GM12878 (cell line): ENCODE data around the gene PKLR. TPM values are rescaled to one million over a fixed set of nuclear protein-coding genes. Genes with fewer than 3 reads are reported as not detected.

Experiments
- CBX3 ChIP-seq: fragments of 200-600 bp; sonication (generic); IDR thresholded peaks from 2 replicates; pipeline ENCODE4 v1.6.1; 2016; ENCODE audit warnings: low read depth, borderline replicate concordance
- CTCF ChIP-seq, 3 experiments: IDR thresholded peaks in 2 of 3; conservative IDR thresholded peaks in 1 of 3; 2 replicates each; pipeline ENCODE4 v1.5.1; 2011; ENCODE audit warnings: low read depth in 3 of 3, low read length in 3 of 3, mild to moderate bottlenecking in 3 of 3, control low read depth in 2 of 3, moderate library complexity in 2 of 3, inconsistent platforms in 1 of 3, mixed read lengths in 1 of 3; ENCODE audit not compliant: control insufficient read depth in 2 of 3, insufficient read depth in 1 of 3; ENCODE audit errors: extremely low read depth in 1 of 3
- HDAC6 ChIP-seq: fragments of 200-600 bp; sonication (generic); IDR thresholded peaks from one replicate; pipeline ENCODE4 v1.8.0; 2017; ENCODE audit warnings: antibody characterized with exemption; ENCODE audit not compliant: unreplicated experiment
- IRF4 ChIP-seq: IDR thresholded peaks from 2 replicates; pipeline ENCODE4 v1.6.1; 2011; ENCODE audit warnings: low read depth, low read length
- LARP7 ChIP-seq: fragments of 450-650 bp; IDR thresholded peaks from 2 replicates; pipeline ENCODE4 v1.6.1; 2017; ENCODE audit warnings: mild to moderate bottlenecking
- MEF2B ChIP-seq: fragments of 450-650 bp; IDR thresholded peaks from 2 replicates; pipeline ENCODE4 v1.6.1; 2018; ENCODE audit warnings: mild to moderate bottlenecking, moderate library complexity; ENCODE audit not compliant: partially characterized antibody, poor library complexity, severe bottlenecking
- MLLT1 ChIP-seq: fragments of 450-650 bp; IDR thresholded peaks from 2 replicates; pipeline ENCODE4 v1.6.1; 2016; ENCODE audit warnings: mild to moderate bottlenecking
- RB1 ChIP-seq: fragments of 450-650 bp; formaldehyde crosslinking; IDR thresholded peaks from 2 replicates; pipeline ENCODE4 v1.6.1; 2017; ENCODE audit warnings: mild to moderate bottlenecking, borderline replicate concordance
- RCOR1 ChIP-seq: conservative IDR thresholded peaks from 2 replicates; pipeline ENCODE4 v1.6.1; 2012; ENCODE audit warnings: low read depth, low read length, improper control_type of control experiment
- ZBED1 ChIP-seq: IDR thresholded peaks from 2 replicates; pipeline ENCODE4 v1.6.1; 2016; ENCODE audit warnings: borderline replicate concordance
- ZNF24 ChIP-seq: fragments of 450-650 bp; IDR thresholded peaks from 2 replicates; pipeline ENCODE4 v1.6.1; 2017; ENCODE audit warnings: antibody characterized with exemption, mild to moderate bottlenecking
- ZSCAN29 ChIP-seq: fragments of 450-650 bp; IDR thresholded peaks from 2 replicates; pipeline ENCODE4 v1.6.1; 2017; ENCODE audit warnings: mild to moderate bottlenecking, moderate library complexity
- polyA plus RNA-seq, 11 experiments: library from polyadenylated mRNA; depleted of rRNA in 4 of 11; unstranded in 6 of 11; stranded (reverse) in 5 of 11; fragments of >200 nt; fragmentation: Nextera tagmentation in 4 of 11; fragmentation: Illumina TruSeq in 1 of 11; extraction: Ambion mirVana in 4 of 11; extraction: Trizol in 1 of 11; gene quantifications; 1 replicate in 1 of 11; 2 replicates in 10 of 11; pipeline versions ENCODE4 v1.2.1 to v1.2.3, GENCODE V29; 2011 to 2016; ENCODE audit warnings: inconsistent platforms in 2 of 11, missing spikeins in 2 of 11, low read depth in 1 of 11
- total RNA-seq, 4 experiments: library from RNA; depleted of rRNA in 3 of 4; stranded (reverse); fragments of >200 nt in 3 of 4; fragmentation: Illumina TruSeq in 1 of 4; extraction: Trizol in 1 of 4; gene quantifications; 2 replicates each; pipeline versions ENCODE4 v1.2.1 to v1.2.3, GENCODE V29; 2013 to 2021
- TF ChIP-seq, protein P1 (sequence below): fragments of 150-350 bp; IDR thresholded peaks from 2 replicates; pipeline ENCODE4 v1.6.1; 2016; ENCODE audit warnings: low read depth, low read length
- TF ChIP-seq, protein P2 (sequence below): IDR thresholded peaks from 2 replicates; pipeline ENCODE4 v1.6.1; 2012; ENCODE audit warnings: low read depth, low read length, improper control_type of control experiment
- TF ChIP-seq, protein P3 (sequence below): fragments of 450-650 bp; conservative IDR thresholded peaks from 2 replicates; pipeline ENCODE4 v1.6.1; 2017; ENCODE audit warnings: mild to moderate bottlenecking, moderate library complexity

Gene PKLR
- total and polyA plus RNA-seq, 10 of the 15 experiments (the other 5 are each of a cell fraction or from before 2014, with no cell fraction given), result 0.04 to 0.15 (median 0.08) TPM; not detected in 7

GRCh38 chr1:155308493-155309422 is 7.5 kb upstream of the PKLR start, which contains the start of gene FDPS (continued):
- peak; percentile 18; the same call in 1 of the 2 replicates for TF ChIP-seq MLLT1
- TF ChIP-seq, protein P1, sequence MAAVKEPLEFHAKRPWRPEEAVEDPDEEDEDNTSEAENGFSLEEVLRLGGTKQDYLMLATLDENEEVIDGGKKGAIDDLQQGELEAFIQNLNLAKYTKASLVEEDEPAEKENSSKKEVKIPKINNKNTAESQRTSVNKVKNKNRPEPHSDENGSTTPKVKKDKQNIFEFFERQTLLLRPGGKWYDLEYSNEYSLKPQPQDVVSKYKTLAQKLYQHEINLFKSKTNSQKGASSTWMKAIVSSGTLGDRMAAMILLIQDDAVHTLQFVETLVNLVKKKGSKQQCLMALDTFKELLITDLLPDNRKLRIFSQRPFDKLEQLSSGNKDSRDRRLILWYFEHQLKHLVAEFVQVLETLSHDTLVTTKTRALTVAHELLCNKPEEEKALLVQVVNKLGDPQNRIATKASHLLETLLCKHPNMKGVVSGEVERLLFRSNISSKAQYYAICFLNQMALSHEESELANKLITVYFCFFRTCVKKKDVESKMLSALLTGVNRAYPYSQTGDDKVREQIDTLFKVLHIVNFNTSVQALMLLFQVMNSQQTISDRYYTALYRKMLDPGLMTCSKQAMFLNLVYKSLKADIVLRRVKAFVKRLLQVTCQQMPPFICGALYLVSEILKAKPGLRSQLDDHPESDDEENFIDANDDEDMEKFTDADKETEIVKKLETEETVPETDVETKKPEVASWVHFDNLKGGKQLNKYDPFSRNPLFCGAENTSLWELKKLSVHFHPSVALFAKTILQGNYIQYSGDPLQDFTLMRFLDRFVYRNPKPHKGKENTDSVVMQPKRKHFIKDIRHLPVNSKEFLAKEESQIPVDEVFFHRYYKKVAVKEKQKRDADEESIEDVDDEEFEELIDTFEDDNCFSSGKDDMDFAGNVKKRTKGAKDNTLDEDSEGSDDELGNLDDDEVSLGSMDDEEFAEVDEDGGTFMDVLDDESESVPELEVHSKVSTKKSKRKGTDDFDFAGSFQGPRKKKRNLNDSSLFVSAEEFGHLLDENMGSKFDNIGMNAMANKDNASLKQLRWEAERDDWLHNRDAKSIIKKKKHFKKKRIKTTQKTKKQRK, result no peak
- TF ChIP-seq ZBED1, result 0 out of 2 replicates have a peak, but pooled peaks have one; percentile 9
- TF ChIP-seq LARP7, result peak; percentile 23; the same call in 1 of the 2 replicates
- TF ChIP-seq CTCF (IDR thresholded peaks at IDR 0.05 in 2 of 3, conservative IDR thresholded peaks at IDR 0.05 in 1 of 3; ENCODE audit: control insufficient read depth in 2 of 3, extremely low read depth in 1 of 3, insufficient read depth in 1 of 3, low read depth in 3 of 3, low read length in 3 of 3), result no peak
- no peak for TF ChIP-seq ZSCAN29
- 0 out of 2 replicates have a peak, but pooled peaks have one; percentile 32 for TF ChIP-seq RCOR1
- TF ChIP-seq IRF4, result 0 out of 2 replicates have a peak, but pooled peaks have one; percentile 32
- TF ChIP-seq RB1, result peak; percentile 73; the same call in 1 of the 2 replicates
- no peak for TF ChIP-seq HDAC6
- TF ChIP-seq, protein P2, sequence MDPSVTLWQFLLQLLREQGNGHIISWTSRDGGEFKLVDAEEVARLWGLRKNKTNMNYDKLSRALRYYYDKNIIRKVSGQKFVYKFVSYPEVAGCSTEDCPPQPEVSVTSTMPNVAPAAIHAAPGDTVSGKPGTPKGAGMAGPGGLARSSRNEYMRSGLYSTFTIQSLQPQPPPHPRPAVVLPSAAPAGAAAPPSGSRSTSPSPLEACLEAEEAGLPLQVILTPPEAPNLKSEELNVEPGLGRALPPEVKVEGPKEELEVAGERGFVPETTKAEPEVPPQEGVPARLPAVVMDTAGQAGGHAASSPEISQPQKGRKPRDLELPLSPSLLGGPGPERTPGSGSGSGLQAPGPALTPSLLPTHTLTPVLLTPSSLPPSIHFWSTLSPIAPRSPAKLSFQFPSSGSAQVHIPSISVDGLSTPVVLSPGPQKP, result peak; percentile 82
- no peak for TF ChIP-seq ZNF24
- TF ChIP-seq, protein P3, sequence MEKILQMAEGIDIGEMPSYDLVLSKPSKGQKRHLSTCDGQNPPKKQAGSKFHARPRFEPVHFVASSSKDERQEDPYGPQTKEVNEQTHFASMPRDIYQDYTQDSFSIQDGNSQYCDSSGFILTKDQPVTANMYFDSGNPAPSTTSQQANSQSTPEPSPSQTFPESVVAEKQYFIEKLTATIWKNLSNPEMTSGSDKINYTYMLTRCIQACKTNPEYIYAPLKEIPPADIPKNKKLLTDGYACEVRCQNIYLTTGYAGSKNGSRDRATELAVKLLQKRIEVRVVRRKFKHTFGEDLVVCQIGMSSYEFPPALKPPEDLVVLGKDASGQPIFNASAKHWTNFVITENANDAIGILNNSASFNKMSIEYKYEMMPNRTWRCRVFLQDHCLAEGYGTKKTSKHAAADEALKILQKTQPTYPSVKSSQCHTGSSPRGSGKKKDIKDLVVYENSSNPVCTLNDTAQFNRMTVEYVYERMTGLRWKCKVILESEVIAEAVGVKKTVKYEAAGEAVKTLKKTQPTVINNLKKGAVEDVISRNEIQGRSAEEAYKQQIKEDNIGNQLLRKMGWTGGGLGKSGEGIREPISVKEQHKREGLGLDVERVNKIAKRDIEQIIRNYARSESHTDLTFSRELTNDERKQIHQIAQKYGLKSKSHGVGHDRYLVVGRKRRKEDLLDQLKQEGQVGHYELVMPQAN, result no peak
- TF ChIP-seq CBX3, result no peak
- TF ChIP-seq MEF2B, result no peak
